SW480 (cell line): ENCODE data around the gene WIPF3.

Experiments used
- DNase-seq: peaks from one replicate; pipeline ENCODE4 v3.0.0-alpha.2; 2016; ENCODE audit warnings: low spot score

Gene WIPF3

DNA sequence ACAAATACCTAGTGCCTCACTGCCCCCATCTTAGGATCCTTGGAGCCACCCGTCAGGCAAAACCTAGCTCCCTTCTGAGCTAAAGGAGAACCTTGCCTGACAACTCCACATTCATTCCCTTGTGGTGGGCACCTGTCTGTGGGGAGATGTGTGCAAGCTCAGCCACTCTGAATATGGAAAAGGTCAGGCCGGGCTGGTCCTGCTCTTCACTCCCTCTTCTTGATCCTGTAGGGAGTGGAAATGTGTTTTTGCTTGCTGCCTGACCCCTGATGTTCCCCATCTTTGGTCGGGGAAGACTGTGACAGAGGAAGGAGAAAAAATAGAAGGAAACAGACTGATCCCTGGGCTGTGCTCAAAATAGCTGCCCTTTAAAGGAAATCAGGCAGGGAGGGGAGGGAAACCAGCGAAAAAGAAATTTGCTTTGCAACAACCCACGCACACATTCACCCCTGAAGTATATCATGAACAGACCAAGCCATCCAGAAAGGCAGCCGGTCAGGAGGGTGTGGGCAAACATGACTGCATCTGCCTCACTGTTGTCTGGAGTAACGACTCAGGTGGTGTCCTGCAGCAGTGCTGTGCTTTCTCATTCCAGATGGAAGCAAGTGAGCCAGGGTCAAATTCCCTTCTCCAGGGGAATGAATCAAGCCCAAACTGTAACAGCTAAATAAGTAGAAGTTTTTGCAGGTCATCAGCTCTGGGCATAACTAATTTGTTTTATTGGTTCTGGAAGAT lies 109.3 kb downstream of the WIPF3 start:
- DNase-seq: no peak

- DNase-seq: no peak
Observed at GRCh38 chr7:29917641-29918040, 111.3 kb downstream of the WIPF3 start.

DNA sequence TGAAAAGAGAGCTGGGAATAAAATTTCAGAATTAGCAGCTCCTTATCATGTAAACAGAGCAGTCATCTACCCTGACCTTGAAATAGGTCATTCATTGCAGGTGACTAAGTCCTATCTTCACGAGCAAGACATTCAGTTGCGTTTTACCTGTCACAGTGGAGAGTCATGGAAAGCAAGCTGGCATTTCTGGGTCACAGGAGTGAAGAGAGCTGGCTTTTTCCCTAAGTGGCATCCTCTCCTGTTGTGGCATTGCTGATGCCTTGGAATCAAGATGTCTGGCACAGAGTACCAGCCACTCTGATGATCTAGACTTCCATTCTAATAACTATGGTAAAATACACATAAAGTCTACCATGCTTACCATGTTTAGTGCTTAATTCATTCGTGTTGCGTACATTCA lies 112.5 kb downstream of the WIPF3 start:
- DNase-seq: no peak

GRCh38 chr7:29919790-29920189 lies 113.5 kb downstream of the WIPF3 start:
- no peak for DNase-seq

DNA sequence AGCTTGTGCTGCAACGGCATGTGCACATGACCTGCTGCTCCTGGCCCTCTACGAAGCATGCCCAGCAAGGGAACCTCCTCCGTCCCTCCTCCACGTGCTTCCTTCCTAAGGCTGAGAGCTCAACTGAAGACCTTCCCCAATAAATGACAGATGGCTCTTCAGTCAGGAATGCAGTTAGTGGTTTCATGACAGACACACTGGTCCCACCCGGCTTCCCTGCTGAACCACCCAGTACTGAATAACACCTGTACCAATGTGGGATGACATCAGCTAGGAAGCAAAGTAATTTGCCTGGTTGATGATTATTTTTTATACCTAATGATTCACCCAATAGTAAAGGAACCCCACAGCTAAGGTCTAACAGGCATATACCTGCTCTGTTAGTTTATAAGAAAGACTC lies 114.2 kb downstream of the WIPF3 start:
- peak; percentile 37 for DNase-seq

- peak; percentile 81 for DNase-seq
Observed at GRCh38 chr7:29921404-29922010, 115.2 kb downstream of the WIPF3 start.

- DNase-seq: no peak
Observed at GRCh38 chr7:29922921-29923700, 116.8 kb downstream of the WIPF3 start.

- DNase-seq: peak; percentile 18
Observed at GRCh38 chr7:29924006-29924405, 117.7 kb downstream of the WIPF3 start.

DNA sequence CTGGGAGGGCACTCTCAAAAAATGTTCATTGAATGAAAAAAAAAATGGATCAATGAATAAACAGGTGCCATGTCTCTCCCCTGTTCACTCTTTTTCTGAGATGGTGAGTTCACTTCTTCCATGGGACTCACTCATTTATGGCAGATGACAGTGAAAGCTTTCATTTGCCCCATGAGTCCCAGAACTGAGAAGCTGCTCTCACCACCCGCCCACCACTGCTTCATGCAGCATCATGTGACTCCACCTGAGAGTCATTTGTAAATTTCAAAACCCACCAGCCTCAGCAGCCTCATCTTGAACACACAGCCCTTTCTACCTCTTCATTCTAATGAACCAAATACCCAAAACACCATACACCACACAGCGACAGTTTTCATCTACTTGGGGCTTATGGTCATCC lies 118.4 kb downstream of the WIPF3 start:
- no peak for DNase-seq

DNA sequence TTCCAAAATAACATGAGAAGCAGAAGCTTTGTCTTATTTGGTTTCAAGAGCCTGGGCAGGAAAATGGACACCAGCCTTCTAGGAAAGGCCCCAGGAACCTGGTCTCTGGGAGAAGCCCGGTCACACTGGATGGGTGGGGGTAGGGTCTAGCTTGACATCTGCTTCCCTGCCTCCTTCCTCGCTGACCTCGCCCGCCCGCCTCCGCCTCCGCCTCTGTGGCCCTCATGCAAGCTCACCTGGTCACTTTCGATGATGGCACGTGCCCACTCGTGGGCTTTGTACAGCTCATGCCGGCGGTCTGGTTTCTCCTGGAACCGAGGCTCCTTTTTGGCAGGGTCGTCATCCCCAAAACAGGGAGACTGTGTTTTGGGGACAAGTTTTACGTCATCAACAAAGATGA lies 119.9 kb downstream of the WIPF3 start:
- DNase-seq: no peak

DNA sequence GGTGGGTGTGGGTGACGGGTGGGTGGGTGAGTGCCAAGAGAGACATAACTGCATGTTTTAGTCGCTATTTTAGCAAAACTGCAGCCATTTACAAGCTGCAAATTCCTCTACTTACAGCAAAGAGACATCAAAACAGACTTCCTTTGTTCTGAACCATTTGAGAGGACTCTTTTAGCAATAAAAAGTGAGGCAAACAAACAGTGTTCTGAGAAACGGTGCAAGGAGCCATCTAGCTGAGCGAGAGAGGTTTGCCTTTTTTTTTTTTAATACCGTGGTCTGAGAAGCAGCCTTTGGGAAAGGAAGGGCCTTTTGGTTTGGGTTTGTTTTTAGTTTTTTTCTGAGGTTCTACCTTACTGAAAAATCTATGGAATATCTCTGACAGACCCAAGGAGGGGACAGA lies 120.4 kb downstream of the WIPF3 start:
- no peak for DNase-seq

DNA sequence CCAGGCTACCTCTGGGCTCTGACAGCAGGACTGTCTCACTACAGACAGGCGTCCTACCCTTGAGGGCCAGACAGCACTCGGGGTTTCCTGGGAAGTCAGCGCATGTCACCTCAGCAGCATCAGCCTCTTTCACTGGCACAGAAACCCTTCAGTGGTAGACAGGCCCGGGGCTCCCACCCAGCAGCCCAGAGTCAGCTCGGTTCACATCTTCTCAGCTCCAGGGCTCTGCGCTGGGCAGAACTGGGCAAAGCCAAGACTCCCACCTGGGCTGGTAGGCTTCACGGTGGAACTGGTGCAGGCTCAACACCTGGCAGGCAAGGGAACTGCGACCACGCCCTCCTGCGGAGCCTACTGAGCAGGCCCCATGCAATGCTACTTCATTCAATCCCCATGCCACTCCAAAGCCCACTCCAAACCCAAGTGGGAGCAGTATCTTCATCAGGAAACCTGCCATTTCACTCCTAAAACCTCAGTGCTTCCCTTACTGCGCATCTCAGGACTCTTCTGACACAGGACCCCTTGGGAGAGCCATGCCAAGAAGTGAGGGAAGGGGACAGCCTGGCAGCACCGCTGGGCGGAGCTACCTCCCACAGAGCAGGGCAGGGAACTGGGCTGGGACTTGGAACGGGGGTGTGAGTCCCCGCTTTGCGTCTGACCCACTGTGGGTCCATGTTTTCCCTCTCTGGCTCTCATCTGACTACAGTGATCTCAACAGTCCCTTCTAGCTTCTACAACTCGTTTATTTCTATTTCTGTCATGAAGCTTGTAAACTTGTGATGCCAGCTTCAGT lies 122.9 kb downstream of the WIPF3 start:
- DNase-seq: no peak

GRCh38 chr7:29935111-29935510 lies 128.8 kb downstream of the WIPF3 start:
- DNase-seq: no peak

DNA sequence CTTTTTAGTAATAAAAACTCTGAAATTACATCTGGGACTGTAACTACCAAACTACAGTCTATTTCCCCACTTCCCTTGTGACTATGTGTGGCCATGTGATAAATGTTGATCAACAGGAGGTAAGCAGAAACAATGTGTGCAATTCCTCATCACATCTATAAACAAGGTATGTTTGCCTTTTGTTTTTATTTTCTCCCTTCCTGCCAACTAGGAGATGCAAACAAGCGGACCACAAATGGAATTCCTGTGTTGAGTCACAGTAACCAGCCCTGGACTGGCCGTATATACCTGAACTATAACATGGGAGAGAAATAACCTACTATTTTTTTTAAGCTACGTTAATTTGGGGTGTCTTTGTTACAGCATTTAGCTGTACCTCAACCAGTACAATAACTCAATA lies 130.8 kb downstream of the WIPF3 start:
- DNase-seq: peak; percentile 26

GRCh38 chr7:29940199-29940598 lies 133.9 kb downstream of the WIPF3 start:
- no peak for DNase-seq

- no peak for DNase-seq
Observed at GRCh38 chr7:29945259-29945809, 139.0 kb downstream of the WIPF3 start.

GRCh38 chr7:29946428-29947186 lies 140.3 kb downstream of the WIPF3 start:
- peak; percentile 47 for DNase-seq

DNA sequence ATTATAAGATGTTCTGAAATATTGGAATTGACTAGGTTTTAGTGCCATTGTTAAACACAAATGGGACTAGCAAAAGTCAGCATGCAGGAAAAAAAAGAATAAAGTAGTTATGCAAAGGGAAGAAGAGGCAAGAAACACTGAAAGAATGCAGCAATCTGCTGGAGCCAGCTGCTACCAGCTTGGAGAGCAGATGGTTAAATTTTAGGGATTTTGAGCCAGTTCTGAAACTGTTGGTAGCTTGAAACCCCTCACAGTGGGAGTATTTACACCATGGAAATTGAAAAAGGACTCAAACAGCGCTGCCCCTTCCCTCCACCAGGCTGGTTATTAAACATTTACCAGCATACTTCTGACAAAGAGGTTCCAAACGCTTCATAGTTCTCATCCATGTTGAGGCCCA lies 142.3 kb downstream of the WIPF3 start:
- no peak for DNase-seq

GRCh38 chr7:29950480-29950879 lies 144.2 kb downstream of the WIPF3 start:
- no peak for DNase-seq

- DNase-seq: no peak
Observed at GRCh38 chr7:29951206-29951605, 144.9 kb downstream of the WIPF3 start.

DNA sequence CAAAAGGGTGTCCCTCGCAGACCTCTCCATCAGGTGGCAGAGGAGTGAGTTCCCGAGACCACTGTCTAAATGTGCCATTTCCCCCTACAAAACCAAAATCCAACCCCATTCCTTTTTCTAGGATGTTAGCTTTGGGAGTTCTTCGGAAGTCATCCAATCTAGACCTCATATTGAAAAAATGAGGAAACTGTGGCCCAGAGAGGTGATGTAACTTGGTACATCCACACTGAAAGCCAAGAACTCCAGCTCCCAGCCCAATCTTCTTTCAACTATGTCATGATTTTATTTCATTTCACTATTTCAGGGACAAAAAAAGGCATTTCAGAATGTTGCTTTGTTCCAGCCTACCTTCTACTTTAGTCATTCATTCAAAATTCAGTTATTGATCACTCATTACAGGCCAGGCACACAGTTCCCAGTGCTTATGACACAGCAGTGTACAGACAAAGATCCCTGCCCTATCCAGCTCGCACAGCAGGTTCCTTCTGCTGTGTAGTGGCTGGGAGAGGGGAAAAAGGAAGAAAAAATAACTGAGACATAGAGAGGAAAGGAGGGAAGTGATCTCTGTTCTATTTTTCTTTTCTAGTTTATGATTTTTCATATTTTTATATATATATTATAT lies 147.5 kb downstream of the WIPF3 start:
- DNase-seq: no peak
